MM.1S (cell line): ENCODE measurements around the gene PAEP.

Source experiments
- EZH2phosphoT487 ChIP-seq: fragments of 300-600 bp; sonication (generic); IDR thresholded peaks from 2 replicates; pipeline ENCODE4 v1.6.1; 2018; ENCODE audit warnings: antibody characterized with exemption, low read length
- TF ChIP-seq, protein P1 (sequence below): fragments of 300-600 bp; sonication (generic); IDR thresholded peaks from 2 replicates; pipeline ENCODE4 v1.5.1; 2016; ENCODE audit warnings: antibody characterized with exemption, low read length, mixed read lengths

GRCh38 chr9:135515083-135515951, 46.2 kb upstream of the PAEP start:
- TF ChIP-seq, protein P1, sequence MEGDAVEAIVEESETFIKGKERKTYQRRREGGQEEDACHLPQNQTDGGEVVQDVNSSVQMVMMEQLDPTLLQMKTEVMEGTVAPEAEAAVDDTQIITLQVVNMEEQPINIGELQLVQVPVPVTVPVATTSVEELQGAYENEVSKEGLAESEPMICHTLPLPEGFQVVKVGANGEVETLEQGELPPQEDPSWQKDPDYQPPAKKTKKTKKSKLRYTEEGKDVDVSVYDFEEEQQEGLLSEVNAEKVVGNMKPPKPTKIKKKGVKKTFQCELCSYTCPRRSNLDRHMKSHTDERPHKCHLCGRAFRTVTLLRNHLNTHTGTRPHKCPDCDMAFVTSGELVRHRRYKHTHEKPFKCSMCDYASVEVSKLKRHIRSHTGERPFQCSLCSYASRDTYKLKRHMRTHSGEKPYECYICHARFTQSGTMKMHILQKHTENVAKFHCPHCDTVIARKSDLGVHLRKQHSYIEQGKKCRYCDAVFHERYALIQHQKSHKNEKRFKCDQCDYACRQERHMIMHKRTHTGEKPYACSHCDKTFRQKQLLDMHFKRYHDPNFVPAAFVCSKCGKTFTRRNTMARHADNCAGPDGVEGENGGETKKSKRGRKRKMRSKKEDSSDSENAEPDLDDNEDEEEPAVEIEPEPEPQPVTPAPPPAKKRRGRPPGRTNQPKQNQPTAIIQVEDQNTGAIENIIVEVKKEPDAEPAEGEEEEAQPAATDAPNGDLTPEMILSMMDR: no peak
- no peak for TF ChIP-seq EZH2phosphoT487
